Measurements from ENCODE around the gene SEMA3A.

The SEMA3A gene

DNA sequence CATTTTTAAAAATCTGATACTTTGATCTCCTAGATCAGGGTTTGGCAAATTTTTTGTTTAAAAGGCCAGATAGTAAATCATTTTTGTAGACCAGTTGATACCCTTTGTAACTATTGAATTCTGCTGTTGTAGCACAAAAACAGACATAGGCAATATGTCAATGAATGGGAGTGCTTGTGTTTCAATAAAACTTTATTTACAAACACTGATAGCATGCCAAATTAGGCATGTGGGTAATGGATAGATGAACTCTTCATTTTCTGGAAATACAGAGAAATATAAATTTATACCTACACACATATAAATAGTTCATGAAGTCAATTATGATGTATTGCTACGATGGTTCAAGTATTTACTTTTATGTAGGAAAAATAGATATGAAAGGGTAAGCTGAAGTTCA is 60.4 kb downstream of the SEMA3A start:
- Histone ChIP-seq H3K27me3 (replicated peaks in 2 of 5; ENCODE audit: control insufficient read depth in 4 of 5, insufficient read depth in 5 of 5, low read length in 4 of 5) (no peaks in the 10 kb centered on the region), H3K27ac (ENCODE audit: insufficient read depth in 1 of 2, low read depth in 1 of 2, low read length in 2 of 2, poor library complexity in 1 of 2, severe bottlenecking in 2 of 2) (no peak overlapping the region), H3K9me3 (ENCODE audit: control extremely low read depth in 1 of 5, control insufficient read depth in 4 of 5, insufficient read depth in 2 of 5, low read depth in 1 of 5, low read length in 4 of 5) (no peaks in the 10 kb centered on the region), H3K36me3 (ENCODE audit: control insufficient read depth in 4 of 4, insufficient read depth in 4 of 4, low read length in 3 of 4) (no peaks in the 10 kb centered on the region), H3K4me3 (ENCODE audit: control insufficient read depth in 1 of 7, extremely low read depth in 1 of 7, insufficient read depth in 4 of 7, low read depth in 2 of 7, low read length in 6 of 7) (no peak overlapping the region), H3K4me1 (ENCODE audit: control extremely low read depth in 1 of 4, control insufficient read depth in 4 of 4, insufficient read depth in 4 of 4, low read length in 3 of 4) (no peaks in the 10 kb centered on the region)
- ChIA-PET POLR2A (no interaction called here), CTCF (no interaction called here)
- WGBS (ENCODE audit: insufficient coverage) = no CpG with 5 or more reads among the region's 1 CpG
- no peak for DNase-seq

DNA sequence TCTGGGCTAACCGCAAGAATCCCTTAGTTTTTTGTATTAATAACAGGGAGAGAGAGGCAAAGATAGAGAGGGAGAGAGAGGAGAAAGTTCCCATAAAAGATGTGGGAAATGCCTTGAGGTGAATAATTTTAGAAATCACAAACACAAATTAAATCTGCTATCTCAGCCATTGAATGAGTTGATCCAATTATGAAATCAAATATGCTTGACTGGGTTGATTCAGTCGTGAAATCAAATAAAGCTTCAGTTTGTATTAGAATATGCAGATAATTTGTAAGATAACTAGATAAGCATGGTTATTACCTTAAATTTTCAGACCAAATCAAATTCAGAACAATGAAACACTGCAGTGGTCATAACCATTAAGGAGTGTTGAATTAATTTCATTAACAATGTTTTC is 68.9 kb downstream of the SEMA3A start:
- DNase-seq = no peak
- CTCF ChIA-PET = no interaction called here
- Histone ChIP-seq H3K4me1 (ENCODE audit: control extremely low read depth in 1 of 4, control insufficient read depth in 4 of 4, insufficient read depth in 4 of 4, low read length in 3 of 4) (peaks cover 0 to 7% (median 2%) of the 10 kb centered on the region in 4 experiments), H3K27me3 (replicated peaks in 2 of 5; ENCODE audit: control insufficient read depth in 4 of 5, insufficient read depth in 5 of 5, low read length in 4 of 5) (no peaks in the 10 kb centered on the region), H3K36me3 (ENCODE audit: control insufficient read depth in 4 of 4, insufficient read depth in 4 of 4, low read length in 3 of 4) (no peaks in the 10 kb centered on the region), H3K4me3 (ENCODE audit: control insufficient read depth in 1 of 7, extremely low read depth in 1 of 7, insufficient read depth in 4 of 7, low read depth in 2 of 7, low read length in 6 of 7) (no peak overlapping the region), H3K9me3 (ENCODE audit: control extremely low read depth in 1 of 5, control insufficient read depth in 4 of 5, insufficient read depth in 2 of 5, low read depth in 1 of 5, low read length in 4 of 5) (no peaks in the 10 kb centered on the region), H3K27ac (ENCODE audit: insufficient read depth in 1 of 2, low read depth in 1 of 2, low read length in 2 of 2, poor library complexity in 1 of 2, severe bottlenecking in 2 of 2) (no peak overlapping the region)
- POLR2A ChIA-PET = no interaction called here
- no CpG with 5 or more reads among the region's 2 CpGs for WGBS (ENCODE audit: insufficient coverage)

DNA sequence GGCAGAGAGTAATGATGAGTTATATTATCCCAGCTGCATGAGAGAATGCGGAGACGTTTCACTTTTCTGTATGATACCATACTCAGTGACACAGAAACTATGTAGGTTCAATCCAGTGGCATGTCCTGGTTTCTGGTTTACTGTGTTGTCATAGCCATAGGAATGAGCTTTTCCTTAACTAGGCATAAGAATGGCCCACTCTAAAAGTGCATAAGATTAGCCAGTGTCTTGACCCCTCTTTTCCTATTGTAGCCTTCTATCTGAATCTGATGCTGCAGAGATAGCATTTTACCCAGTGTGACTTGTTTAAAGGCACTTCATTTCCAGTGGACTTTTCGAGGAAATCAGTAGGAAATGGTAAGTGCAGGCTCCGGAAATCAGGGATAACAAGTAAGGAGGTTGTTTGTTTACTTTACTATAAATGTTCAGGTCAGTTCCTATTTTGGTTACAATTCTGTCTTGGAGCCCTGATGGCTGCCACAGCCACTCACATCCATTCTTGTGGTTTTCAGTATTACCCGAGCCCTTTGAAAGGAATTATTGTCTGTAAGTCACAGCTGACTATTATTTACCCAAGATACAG is 70.5 kb downstream of the SEMA3A start:
- POLR2A ChIA-PET = no interaction called here
- H3K27ac ChIP-seq (ENCODE audit: insufficient read depth in 1 of 2, low read depth in 1 of 2, low read length in 2 of 2, poor library complexity in 1 of 2, severe bottlenecking in 2 of 2) = no peak overlapping the region
- DNase-seq = peak in 2 of 3 donors; percentile 28 to 40
- CTCF ChIA-PET = no interaction called here
- no peaks in the 10 kb centered on the region for H3K27me3 ChIP-seq (replicated peaks in 2 of 5; ENCODE audit: control insufficient read depth in 4 of 5, insufficient read depth in 5 of 5, low read length in 4 of 5)
- no peak overlapping the region for H3K4me3 ChIP-seq (ENCODE audit: control insufficient read depth in 1 of 7, extremely low read depth in 1 of 7, insufficient read depth in 4 of 7, low read depth in 2 of 7, low read length in 6 of 7)
- H3K9me3 ChIP-seq (ENCODE audit: control extremely low read depth in 1 of 5, control insufficient read depth in 4 of 5, insufficient read depth in 2 of 5, low read depth in 1 of 5, low read length in 4 of 5) = no peaks in the 10 kb centered on the region
- H3K36me3 ChIP-seq (ENCODE audit: control insufficient read depth in 4 of 4, insufficient read depth in 4 of 4, low read length in 3 of 4) = no peaks in the 10 kb centered on the region
- peaks cover 0 to 7% (median 2%) of the 10 kb centered on the region in 4 experiments for H3K4me1 ChIP-seq (ENCODE audit: control extremely low read depth in 1 of 4, control insufficient read depth in 4 of 4, insufficient read depth in 4 of 4, low read length in 3 of 4)
- 42% methylated on average over 2 of the region's 5 CpGs for WGBS (ENCODE audit: insufficient coverage)

DNA sequence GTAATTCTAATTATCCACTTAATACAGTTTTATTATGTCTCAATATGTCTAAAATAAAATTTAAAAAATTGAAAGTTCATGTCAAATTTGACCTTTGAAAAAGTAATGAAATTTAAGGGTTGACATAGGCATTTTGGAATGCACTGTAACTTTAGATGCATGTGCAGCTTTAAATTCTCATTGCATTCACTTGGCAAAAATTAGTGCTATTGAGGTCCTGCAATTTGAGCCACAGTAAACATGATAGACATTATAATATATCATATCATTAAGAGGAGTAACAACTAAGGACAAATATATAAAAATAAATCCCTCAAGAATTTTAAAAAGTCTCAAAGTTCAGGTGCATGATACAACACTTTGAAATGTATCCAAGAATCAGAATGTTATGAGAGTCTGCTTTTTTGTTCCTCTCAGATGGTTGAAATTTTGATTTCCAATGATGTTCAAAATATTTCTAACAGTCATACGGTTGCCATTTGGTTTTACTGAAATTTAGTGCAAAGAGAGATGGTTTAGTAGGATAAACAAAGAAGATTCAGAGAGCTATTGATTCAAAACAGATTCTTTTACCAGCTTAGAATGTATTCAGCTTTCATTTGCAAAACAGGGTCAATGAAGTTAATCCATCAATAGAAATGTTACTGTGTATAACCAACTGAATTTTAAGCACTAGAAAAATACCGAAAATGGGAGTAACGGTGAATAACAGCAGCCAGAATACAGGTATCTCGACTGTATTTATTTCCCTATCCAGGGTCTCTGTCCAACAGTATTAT is 71.8 kb downstream of the SEMA3A start:
- Histone ChIP-seq H3K9me3 (ENCODE audit: control extremely low read depth in 1 of 5, control insufficient read depth in 4 of 5, insufficient read depth in 2 of 5, low read depth in 1 of 5, low read length in 4 of 5) (no peaks in the 10 kb centered on the region), H3K27ac (ENCODE audit: insufficient read depth in 1 of 2, low read depth in 1 of 2, low read length in 2 of 2, poor library complexity in 1 of 2, severe bottlenecking in 2 of 2) (no peak overlapping the region), H3K36me3 (ENCODE audit: control insufficient read depth in 4 of 4, insufficient read depth in 4 of 4, low read length in 3 of 4) (no peaks in the 10 kb centered on the region), H3K4me1 (ENCODE audit: control extremely low read depth in 1 of 4, control insufficient read depth in 4 of 4, insufficient read depth in 4 of 4, low read length in 3 of 4) (peaks cover 0 to 7% (median 2%) of the 10 kb centered on the region in 4 experiments), H3K27me3 (replicated peaks in 2 of 5; ENCODE audit: control insufficient read depth in 4 of 5, insufficient read depth in 5 of 5, low read length in 4 of 5) (no peaks in the 10 kb centered on the region), H3K4me3 (ENCODE audit: control insufficient read depth in 1 of 7, extremely low read depth in 1 of 7, insufficient read depth in 4 of 7, low read depth in 2 of 7, low read length in 6 of 7) (no peak overlapping the region)
- 100% methylated on average over 3 of the region's 4 CpGs for WGBS (ENCODE audit: insufficient coverage)
- ChIA-PET CTCF (no interaction called here), POLR2A (no interaction called here)
- no peak for DNase-seq

DNA sequence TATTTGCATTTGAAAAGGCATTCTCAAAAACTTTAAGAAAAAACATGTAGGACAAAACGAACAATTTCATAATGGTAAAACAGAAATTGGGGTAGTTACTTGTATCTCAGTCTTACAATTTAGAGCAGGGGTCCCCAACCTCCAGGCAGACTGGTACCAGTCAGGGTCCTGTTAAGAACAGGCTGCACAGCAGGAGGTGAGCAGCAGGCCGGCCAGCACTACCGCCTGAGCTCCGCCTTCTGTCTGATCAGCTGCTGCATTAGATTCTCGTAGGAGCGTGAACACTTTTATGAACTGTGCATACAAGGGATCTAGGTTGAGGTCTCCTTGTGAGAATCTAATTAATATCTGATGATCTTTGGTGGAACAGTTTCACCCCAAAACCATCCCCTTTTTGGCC is 77.3 kb downstream of the SEMA3A start:
- Histone ChIP-seq H3K4me3 (ENCODE audit: control insufficient read depth in 1 of 7, extremely low read depth in 1 of 7, insufficient read depth in 4 of 7, low read depth in 2 of 7, low read length in 6 of 7) (no peak overlapping the region), H3K36me3 (ENCODE audit: control insufficient read depth in 4 of 4, insufficient read depth in 4 of 4, low read length in 3 of 4) (no peaks in the 10 kb centered on the region), H3K27me3 (replicated peaks in 2 of 5; ENCODE audit: control insufficient read depth in 4 of 5, insufficient read depth in 5 of 5, low read length in 4 of 5) (no peaks in the 10 kb centered on the region), H3K9me3 (ENCODE audit: control extremely low read depth in 1 of 5, control insufficient read depth in 4 of 5, insufficient read depth in 2 of 5, low read depth in 1 of 5, low read length in 4 of 5) (no peaks in the 10 kb centered on the region), H3K27ac (ENCODE audit: insufficient read depth in 1 of 2, low read depth in 1 of 2, low read length in 2 of 2, poor library complexity in 1 of 2, severe bottlenecking in 2 of 2) (no peak overlapping the region), H3K4me1 (ENCODE audit: control extremely low read depth in 1 of 4, control insufficient read depth in 4 of 4, insufficient read depth in 4 of 4, low read length in 3 of 4) (peaks cover 0 to 3% (median 0%) of the 10 kb centered on the region in 4 experiments)
- 97% methylated on average over 4 of the region's 6 CpGs for WGBS (ENCODE audit: insufficient coverage)
- POLR2A ChIA-PET = no interaction called here
- no peak for DNase-seq
- CTCF ChIA-PET = no interaction called here

DNA sequence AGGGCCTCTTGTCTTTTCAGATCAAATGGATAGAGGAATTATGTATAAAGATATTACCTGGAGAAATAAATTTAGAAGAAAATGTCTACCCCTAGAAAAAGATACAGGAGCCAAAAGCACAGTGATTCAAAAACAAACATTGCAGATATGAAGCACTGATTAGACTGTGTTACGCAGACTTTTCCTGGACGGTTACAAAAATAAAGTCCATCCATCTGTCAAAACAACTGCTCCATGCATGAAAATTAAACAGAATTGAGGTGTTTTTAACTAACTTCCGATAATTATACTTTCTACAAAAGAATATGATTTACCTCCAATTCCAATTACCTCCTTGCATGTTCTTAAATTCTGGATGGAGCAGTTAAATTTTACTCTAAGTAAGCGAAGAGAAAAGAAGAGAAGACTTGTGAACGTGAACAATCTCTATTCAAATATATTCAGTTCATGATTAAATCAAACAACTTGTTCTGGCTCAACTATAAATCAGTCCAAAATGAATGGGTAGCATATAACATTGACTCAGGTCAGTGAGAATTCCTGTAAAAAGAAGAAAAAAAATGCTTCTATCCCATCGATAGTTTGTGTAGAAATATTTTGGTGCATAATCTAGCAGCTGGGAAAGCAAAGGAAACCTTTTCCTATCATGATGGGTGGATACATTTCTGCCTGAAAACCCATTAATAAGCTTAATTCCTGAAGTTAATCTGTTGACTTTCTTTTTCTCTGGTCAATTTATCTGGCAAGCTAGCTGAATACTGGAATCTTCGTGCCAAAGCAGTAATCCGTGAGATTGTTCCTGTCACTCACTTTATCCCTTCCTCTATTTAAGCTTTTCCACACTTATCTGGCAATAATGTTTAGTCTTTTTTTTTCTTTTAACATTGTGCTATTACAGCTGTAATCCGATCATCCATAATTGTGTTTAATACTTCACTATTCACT is 80.4 kb downstream of the SEMA3A start:
- Histone ChIP-seq H3K9me3 (ENCODE audit: control extremely low read depth in 1 of 5, control insufficient read depth in 4 of 5, insufficient read depth in 2 of 5, low read depth in 1 of 5, low read length in 4 of 5) (no peaks in the 10 kb centered on the region), H3K4me3 (ENCODE audit: control insufficient read depth in 1 of 7, extremely low read depth in 1 of 7, insufficient read depth in 4 of 7, low read depth in 2 of 7, low read length in 6 of 7) (no peak overlapping the region), H3K36me3 (ENCODE audit: control insufficient read depth in 4 of 4, insufficient read depth in 4 of 4, low read length in 3 of 4) (no peaks in the 10 kb centered on the region), H3K27ac (ENCODE audit: insufficient read depth in 1 of 2, low read depth in 1 of 2, low read length in 2 of 2, poor library complexity in 1 of 2, severe bottlenecking in 2 of 2) (no peak overlapping the region), H3K27me3 (replicated peaks in 2 of 5; ENCODE audit: control insufficient read depth in 4 of 5, insufficient read depth in 5 of 5, low read length in 4 of 5) (no peaks in the 10 kb centered on the region), H3K4me1 (ENCODE audit: control extremely low read depth in 1 of 4, control insufficient read depth in 4 of 4, insufficient read depth in 4 of 4, low read length in 3 of 4) (peaks cover 0 to 4% (median 0%) of the 10 kb centered on the region in 4 experiments)
- ChIA-PET POLR2A (no interaction called here), CTCF (interaction anchor here (0.6 to 1.4 kb wide), 2 partner anchors 13 to 141 kb away, joined by 3 read pairs; no protein-coding TSS in a partner anchor)
- 94% methylated on average over 2 of the region's 9 CpGs for WGBS (ENCODE audit: insufficient coverage)
- DNase-seq = no peak

All from common myeloid progenitor, CD34-positive (primary cell).